Forelimb muscle (tissue), 1 donor: ENCODE measurements around the gene TTC24. TPM values are rescaled to one million over a fixed set of nuclear protein-coding genes. Genes with fewer than 3 reads are reported as not detected.
"Not testable (repeated sequence)": the region's sequence is repeated elsewhere in the genome, so short reads cannot be mapped to it uniquely, and the experiment has no call there.

Source experiments
- DNase-seq: peaks from one replicate; pipeline ENCODE4 v3.0.0-alpha.2; 2013; ENCODE audit warnings: low read depth
- polyA plus RNA-seq: library from polyadenylated mRNA; unstranded; fragments of 120-200 nt; gene quantifications from one replicate; pipeline ENCODE4 v1.2.1, GENCODE V29; 2013; ENCODE audit not compliant: insufficient read length

TTC24 gene
- 0.32 TPM for polyA plus RNA-seq

- DNase-seq: no peak
Observed at GRCh38 chr1:156579472-156579871, at the start of gene TTC24. TTC24 (plus strand) TSS chr1:156579723; CDS start chr1:156581365, 1,642 bp downstream.

DNA sequence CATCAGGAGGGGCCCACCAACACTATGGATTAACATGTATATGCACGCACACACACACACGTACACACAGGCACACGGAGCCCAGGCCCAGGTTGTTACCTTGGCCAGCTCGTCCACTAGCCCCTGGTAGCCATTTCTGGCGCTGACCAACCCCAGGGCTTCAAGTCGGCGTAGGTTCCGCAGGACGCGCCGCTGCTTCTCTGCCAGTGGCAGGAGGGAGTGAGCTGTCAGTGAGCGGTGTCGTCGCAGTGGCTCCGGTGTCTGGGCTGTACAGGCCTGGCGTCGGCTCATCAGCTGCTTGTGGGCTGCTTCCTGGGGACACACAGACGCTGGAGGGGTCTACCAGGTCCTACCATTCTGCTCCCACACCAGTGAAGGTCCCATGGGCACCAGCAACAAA is 49.5 kb upstream of the TTC24 start:
- no peak for DNase-seq

DNA sequence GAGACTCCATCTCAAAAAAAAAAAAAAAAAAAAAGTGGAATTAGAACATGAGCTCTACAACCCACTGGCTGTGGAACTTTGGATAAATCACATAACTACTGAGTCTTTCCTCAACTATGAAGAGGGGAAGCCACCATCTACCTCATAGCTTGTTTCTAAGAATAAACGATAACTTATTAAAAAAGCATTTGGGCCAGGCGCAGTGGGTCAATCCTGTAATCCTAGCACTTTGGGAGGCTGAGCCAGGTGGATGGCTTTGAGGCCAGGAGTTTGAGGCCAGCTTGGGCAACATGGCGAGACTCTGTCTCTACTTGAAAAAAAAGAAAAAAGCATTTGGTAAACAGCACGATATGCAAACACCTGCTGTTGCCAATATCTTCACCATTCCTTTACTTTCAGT is 47.1 kb upstream of the TTC24 start:
- DNase-seq: no peak

DNA sequence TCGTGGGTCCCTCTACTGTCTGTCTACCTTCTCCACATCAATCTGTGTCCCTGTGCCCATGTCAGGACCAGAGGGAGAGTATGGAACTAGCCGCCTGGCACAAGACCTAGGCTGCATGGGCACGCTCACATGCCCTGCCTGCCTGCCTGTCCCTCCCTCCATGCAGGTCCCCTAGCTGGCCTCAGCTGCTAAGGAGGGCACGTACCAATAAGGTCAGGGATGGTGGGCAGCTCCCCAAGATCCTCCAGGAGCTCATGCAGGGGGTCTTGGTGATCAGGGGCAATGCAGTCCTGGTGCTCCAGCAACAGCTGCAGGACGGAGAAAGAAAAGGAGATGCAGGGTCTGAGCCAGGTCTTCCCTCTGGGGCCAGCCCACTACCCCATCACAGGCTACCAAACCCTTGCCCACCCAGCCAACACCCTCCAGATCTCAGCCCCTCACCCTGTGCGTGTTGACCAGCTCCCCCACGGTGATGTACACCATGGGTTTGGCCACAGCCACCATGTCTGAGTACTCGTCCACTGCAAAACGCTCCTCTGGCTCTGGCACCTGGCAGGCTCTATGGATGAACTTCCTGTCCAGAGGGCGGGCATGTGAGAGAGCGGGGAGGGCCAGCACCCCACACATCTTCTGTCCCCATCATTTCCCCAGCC is 45.8 kb upstream of the TTC24 start:
- DNase-seq: no peak

- no peak for DNase-seq
Observed at GRCh38 chr1:156534424-156535060, 45.0 kb upstream of the TTC24 start.

DNA sequence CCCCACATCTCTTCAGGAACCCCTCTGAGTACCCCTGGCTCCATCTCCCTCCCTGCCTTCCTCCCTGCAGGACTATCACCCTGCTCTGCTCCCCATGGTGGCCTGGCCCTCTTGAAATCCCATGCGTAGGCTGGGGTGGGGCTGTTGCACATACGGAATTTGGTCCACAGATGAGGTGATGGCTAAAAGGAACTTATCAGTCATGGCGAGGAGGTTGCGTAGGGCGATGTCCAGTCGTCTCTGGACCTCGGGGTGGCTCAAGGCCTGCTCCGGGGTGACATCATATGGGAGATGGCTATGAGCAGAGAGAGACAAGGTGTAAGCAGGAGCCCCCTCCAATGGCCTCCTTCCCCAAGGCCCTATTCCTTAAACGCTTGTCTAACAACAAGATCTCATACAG is 42.5 kb upstream of the TTC24 start:
- DNase-seq: no peak

DNA sequence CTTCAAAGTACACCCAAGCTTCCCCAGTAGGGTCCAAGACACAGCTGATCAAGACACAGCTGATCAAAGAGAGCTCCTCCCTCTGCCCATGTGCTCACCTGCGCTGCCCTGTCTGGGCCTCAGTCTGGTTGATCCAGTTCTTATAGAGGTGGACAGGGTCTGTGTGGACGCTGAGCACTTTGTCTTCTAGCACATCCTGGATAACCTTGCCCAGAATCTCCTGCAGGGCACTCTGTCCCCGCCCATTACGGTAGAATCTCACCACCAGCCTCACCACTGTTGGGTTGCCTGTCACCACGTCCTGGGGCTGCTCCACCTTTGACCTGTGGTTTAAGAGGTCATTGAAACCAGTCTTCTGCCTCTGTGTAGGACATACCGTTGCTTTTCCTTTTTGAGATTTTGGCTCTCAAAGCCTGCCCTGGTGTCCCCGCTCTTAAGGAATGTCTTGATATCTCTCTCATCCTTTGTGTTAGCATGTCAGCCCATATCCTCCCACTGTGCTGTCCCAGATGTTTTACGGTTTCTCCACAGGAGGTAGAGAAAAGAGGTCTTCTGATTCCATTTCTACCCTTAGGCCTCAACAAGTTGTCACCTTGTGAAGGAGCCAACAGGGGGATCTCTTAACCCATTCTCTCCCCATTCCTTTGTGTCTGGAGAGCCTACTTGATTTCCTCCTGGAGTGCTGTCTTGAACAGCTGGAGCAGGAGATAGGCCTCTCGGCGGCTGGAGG is 40.6 kb upstream of the TTC24 start:
- no peak for DNase-seq

- no peak for DNase-seq
Observed at GRCh38 chr1:156539818-156540355, 39.6 kb upstream of the TTC24 start.

DNA sequence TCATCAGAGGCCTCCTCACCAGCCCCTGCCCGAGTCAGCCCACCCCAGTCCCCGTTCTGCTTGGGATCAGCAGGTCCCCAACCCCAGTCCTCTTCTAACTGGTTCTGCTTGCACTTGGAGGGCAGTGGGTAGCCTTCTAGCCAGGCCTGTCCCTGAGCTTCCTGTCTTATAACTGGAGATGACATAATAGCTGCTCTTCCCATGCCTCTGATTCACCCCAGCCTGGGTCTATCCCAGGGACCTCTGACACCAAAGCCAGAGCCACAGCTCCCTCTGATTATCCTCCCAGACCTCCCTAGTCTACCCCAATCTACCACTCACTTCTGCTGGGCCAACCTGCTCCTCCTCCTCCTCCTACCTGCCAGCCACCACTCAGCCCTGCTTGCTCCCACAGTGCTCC is 38.6 kb upstream of the TTC24 start:
- no peak for DNase-seq

GRCh38 chr1:156543066-156543465 is 36.5 kb upstream of the TTC24 start:
- no peak for DNase-seq

DNA sequence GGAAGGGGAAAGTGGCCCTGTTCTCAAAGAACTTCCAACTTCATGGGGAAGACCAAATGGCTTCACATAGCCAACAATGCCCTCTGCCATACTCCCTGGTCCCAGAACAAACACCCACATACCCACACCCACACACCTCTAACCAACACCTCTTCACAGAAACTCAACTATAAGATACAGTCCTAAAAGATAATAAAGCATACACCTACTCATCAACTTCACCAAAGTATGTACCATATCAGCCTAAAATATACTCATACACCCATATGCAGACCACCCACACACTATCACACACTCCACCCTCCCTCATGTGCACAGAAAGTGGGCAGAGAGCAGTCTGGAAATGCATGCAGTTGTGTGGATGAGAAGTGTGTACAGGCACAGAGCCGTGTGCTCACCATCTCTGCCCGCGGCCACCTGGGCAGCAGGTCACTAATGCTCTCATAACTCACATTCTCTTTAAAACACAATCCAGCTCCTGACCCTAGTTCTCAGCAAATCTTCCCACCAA is 34.9 kb upstream of the TTC24 start:
- no peak for DNase-seq

DNA sequence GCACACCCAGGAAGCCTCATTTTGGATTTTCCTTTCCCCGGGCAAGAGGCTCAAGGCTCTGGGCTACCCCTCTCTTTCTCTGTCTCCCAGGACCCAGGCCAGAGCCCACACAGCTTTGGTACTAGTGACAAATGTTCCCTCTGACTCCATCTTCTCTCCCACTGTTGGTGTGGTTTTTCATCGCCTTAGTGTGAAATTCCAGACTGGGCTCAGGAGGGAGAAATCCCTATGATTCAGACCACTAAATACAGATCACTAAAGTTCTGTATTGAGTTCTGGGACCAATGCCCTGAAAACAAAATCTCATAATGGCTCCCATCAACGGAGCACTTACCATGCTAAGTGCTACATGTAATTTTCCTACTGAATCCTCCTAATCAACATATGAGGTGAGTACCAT is 33.3 kb upstream of the TTC24 start:
- no peak for DNase-seq

DNA sequence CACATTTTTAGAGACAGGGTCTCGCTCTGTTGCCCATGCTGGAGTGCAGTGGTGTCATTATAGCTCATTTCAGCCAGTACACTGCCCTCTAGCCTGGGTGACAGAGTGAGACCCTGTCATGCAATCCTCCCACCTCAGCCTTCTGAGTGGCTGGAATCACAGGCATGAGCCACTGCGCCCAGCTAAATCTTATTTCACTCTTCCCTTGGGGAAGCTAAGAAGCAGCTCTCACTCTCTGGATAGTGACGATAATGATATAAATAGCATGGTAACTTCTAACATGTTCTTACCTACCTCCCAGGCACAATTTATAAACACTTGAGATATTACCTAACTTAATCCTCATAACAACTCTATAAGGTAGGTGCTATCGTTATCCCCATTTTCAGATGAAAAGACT is 32.1 kb upstream of the TTC24 start:
- DNase-seq: no peak

- no peak for DNase-seq
Observed at GRCh38 chr1:156547982-156548381, 31.5 kb upstream of the TTC24 start.

DNA sequence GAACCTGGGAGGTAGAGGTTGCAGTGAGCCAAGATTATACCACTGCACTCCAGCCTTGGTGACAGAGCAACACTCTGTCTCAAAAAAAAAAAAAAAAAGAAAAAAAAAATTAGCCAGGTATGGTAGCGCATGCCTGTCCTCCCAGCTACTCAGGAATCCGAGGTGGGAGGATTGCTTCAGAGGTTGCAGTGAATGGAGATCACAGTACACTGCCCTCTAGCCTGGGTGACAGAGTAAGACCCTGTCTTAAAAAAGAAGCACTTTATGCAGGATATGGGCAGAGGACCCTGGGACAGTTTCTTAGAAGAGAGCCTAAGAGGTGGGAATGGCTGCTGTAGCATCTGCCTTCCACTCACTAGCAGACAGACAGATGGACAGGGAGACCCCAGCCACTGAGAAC is 30.1 kb upstream of the TTC24 start:
- no peak for DNase-seq

- no peak for DNase-seq
Observed at GRCh38 chr1:156549831-156550230, 29.7 kb upstream of the TTC24 start.

GRCh38 chr1:156550346-156550745 is 29.2 kb upstream of the TTC24 start:
- DNase-seq: no peak

GRCh38 chr1:156551066-156551643 is 28.4 kb upstream of the TTC24 start:
- DNase-seq: no peak

DNA sequence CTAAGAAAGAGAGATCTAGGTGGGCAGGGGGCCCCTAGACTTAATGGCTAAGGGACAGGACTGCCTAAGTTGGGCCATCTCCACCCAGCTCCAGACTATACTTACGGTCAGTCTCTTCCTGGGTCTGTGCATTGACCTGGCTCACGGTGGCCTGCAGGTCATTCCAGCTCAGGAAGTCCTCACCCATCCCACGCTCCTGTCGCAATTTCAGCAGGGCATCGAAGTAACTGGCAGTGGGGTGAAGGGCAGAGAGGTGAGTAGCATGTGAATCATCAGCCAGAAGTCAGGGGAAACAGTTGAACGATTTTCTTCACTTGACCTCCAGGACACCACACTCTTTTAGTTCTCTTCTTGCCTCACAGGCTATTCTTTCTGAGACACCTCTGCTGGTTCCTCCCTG is 27.7 kb upstream of the TTC24 start:
- DNase-seq: no peak

DNA sequence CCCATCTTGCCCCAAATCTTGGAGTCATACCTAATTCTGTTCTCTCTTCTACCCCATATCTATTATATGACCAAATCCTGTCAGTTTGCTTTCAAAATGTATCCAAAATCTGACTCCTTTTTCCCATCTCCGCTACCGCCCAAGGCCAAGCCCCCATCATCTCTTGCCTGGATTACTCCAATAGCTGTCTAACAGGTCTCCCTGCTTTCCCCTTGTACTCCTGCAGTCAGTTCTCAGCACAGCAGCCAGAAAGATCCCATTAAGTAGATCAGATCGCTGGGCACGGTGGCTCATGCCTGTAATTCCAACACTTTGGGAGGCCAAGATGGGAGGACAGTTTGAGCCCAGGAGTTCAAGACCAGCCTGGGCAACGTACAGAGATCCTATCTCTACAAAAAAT is 27.0 kb upstream of the TTC24 start:
- no peak for DNase-seq

DNA sequence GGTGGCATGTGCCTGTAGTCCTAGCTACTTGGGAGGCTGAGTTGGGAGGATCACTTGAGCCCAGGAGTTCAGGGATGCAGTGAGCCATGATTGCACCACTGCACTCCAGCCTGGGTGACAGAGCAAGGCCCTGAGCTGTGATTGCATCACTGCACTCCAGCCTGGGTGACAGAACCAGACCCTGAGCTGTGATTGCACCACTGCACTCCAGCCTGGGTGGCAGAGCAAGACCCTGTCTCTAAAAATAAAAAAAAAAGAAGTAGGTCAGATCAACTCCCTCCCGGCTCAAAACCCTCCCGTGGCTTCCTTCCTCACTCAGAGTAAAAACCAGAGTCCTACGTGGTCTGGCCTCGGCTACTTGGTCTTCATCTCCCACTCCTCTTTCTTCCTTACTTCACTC is 26.6 kb upstream of the TTC24 start:
- not testable (repeated sequence) for DNase-seq

DNA sequence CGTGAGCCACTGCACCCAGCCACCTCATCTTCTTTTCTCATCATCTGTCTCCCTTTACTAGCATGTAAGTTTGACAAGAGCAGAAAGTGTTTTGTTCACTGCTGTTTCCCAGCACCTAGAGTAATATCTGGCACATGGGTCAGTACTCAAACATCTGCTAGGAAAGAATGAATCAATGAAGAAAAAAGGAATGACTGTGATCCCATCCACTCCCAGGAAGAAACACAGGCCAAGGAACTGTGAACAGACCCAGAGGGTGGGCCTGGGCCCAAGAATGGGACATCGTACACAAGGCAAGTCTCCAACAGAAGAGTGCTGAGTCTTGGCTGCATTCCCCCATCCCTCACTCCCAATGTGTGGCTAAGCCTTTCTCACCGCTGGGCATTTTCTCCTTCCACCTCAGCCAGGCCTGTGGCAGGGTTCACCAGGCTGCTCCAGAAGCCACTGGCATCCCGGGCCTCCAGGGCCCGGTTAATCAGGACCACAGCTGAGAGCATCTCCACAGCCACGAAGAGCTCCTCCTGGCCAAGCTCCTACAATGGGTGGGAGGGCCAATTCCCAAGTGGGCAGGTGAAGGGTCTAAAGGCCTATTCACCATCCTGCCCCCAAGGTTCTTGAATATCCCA is 25.6 kb upstream of the TTC24 start:
- peak; percentile 28 for DNase-seq
